SK-N-SH (cell line): ENCODE data around the gene WDR75. TPM values are rescaled to one million over a fixed set of nuclear protein-coding genes. Genes with fewer than 3 reads are reported as not detected.

Source experiments
- CTCF ChIA-PET: fragments of 300-600, 350-600 bp; formaldehyde crosslinking; extraction: SDS; loops from one replicate; lab custom pipeline; 2021; lab: Yijun Ruan, JAX
- POLR2A ChIA-PET: fragments of 350-600 bp; sonication (Branson Sonifier 250); formaldehyde crosslinking; extraction: SDS; loops from one replicate; lab custom pipeline; 2020; ENCODE audit warnings: antibody characterized with exemption, inconsistent platforms; lab: Yijun Ruan, JAX
- DNase-seq: peaks from one replicate; pipeline ENCODE4 v3.0.0; 2012
- H2AFZ ChIP-seq: fragments of 200-600 bp; sonication (generic); 2 replicates; pipeline ENCODE4 v1.8.1; 2016; ENCODE audit warnings: antibody characterized with exemption, mild to moderate bottlenecking, low read depth
- H3F3A ChIP-seq: fragments of 200-600 bp; sonication (generic); replicated peaks from 2 replicates; pipeline ENCODE3; 2016; ENCODE audit warnings: antibody characterized with exemption, mild to moderate bottlenecking; ENCODE audit not compliant: insufficient read depth
- H3K27ac ChIP-seq, 2 experiments: fragments of 200-500 bp in 1 of 2; fragments of 200-600 bp in 1 of 2; sonication (Bioruptor generic) in 1 of 2; sonication (generic), shearing (Covaris generic) in 1 of 2; 2 replicates each; pipeline versions ENCODE4 v1.5.1 to v1.6.1; 2014 to 2016; ENCODE audit warnings: low read depth in 2 of 2, inconsistent platforms in 1 of 2, low read length in 1 of 2, mild to moderate bottlenecking in 1 of 2, mixed read lengths in 1 of 2
- H3K27me3 ChIP-seq: fragments of 200-600 bp; sonication (generic), shearing (Covaris generic); 2 replicates; pipeline ENCODE4 v1.6.1; 2016; ENCODE audit warnings: mixed run types; ENCODE audit not compliant: insufficient read depth
- H3K36me3 ChIP-seq, 2 experiments: fragments of 200-500 bp in 1 of 2; fragments of 200-600 bp in 1 of 2; sonication (Bioruptor generic) in 1 of 2; sonication (generic) in 1 of 2; replicated peaks in 1 of 2; 2 replicates each; pipeline versions ENCODE3 to v1.5.1; 2014 to 2016; ENCODE audit warnings: low read length in 1 of 2, mild to moderate bottlenecking in 1 of 2; ENCODE audit not compliant: insufficient read depth in 2 of 2, control insufficient read depth in 1 of 2
- H3K4me1 ChIP-seq, 2 experiments: fragments of 200-500 bp in 1 of 2; fragments of 200-600 bp in 1 of 2; sonication (Bioruptor generic) in 1 of 2; sonication (generic), shearing (Covaris generic) in 1 of 2; 2 replicates each; pipeline versions ENCODE4 v1.5.1 to v1.6.1; 2014 to 2016; ENCODE audit warnings: low read depth in 1 of 2, low read length in 1 of 2, mixed run types in 1 of 2; ENCODE audit not compliant: insufficient read depth in 2 of 2, control insufficient read depth in 1 of 2
- H3K4me2 ChIP-seq: fragments of 200-600 bp; sonication (generic), shearing (Covaris generic); 2 replicates; pipeline ENCODE4 v1.6.1; 2017; ENCODE audit warnings: mixed run types
- H3K4me3 ChIP-seq, 2 experiments: fragments of 200-500 bp in 1 of 2; fragments of 200-600 bp in 1 of 2; sonication (Bioruptor generic) in 1 of 2; sonication (generic), shearing (Covaris generic) in 1 of 2; 2 replicates each; pipeline versions ENCODE4 v1.5.1 to v1.8.1; 2014 to 2016; ENCODE audit warnings: low read depth in 2 of 2, inconsistent platforms in 1 of 2, low read length in 1 of 2, mild to moderate bottlenecking in 1 of 2, mixed read lengths in 1 of 2, moderate library complexity in 1 of 2
- H3K79me2 ChIP-seq: fragments of 200-600 bp; sonication (generic); 2 replicates; pipeline ENCODE4 v1.8.1; 2017; ENCODE audit warnings: mild to moderate bottlenecking; ENCODE audit not compliant: insufficient read depth
- H3K9ac ChIP-seq: fragments of 200-600 bp; sonication (generic); 2 replicates; pipeline ENCODE4 v1.6.1; 2017; ENCODE audit warnings: mixed run types
- H3K9me2 ChIP-seq: fragments of 200-600 bp; sonication (generic); 2 replicates; pipeline ENCODE4 v1.6.1; 2017; ENCODE audit warnings: mixed run types
- H3K9me3 ChIP-seq: fragments of 200-600 bp; sonication (generic); 2 replicates; pipeline ENCODE4 v1.6.1; 2017; ENCODE audit warnings: mixed run types, mild to moderate bottlenecking, moderate library complexity
- H4K20me1 ChIP-seq: fragments of 200-600 bp; sonication (generic); 2 replicates; pipeline ENCODE4 v1.6.1; 2017; ENCODE audit warnings: mild to moderate bottlenecking, mixed run types; ENCODE audit not compliant: insufficient read depth
- EP300 ChIP-seq, 2 experiments: IDR thresholded peaks; 2 replicates each; pipeline versions ENCODE4 v1.4.0 to v1.6.1; 2012; ENCODE audit warnings: borderline replicate concordance in 1 of 2, low read depth in 1 of 2, low read length in 1 of 2
- EZH2phosphoT487 ChIP-seq: fragments of 200-600 bp; sonication (generic); IDR thresholded peaks from 2 replicates; pipeline ENCODE4 v1.6.1; 2017; ENCODE audit warnings: low read depth, mixed run types, mild to moderate bottlenecking, antibody characterized with exemption, moderate library complexity, borderline replicate concordance
- GABPA ChIP-seq: IDR thresholded peaks from 2 replicates; pipeline ENCODE4 v1.4.0; 2012; ENCODE audit warnings: low read depth, mild to moderate bottlenecking
- MEF2A ChIP-seq: IDR thresholded peaks from 2 replicates; pipeline ENCODE4 v1.4.0; 2012; ENCODE audit warnings: low read depth, borderline replicate concordance
- PBX3 ChIP-seq: IDR thresholded peaks from 2 replicates; pipeline ENCODE4; 2012
- POLR2AphosphoS5 ChIP-seq: IDR thresholded peaks from 2 replicates; pipeline ENCODE4 v1.6.1; 2012; ENCODE audit warnings: low read depth, low read length
- RAD21 ChIP-seq: IDR thresholded peaks from 2 replicates; pipeline ENCODE4 v1.6.1; 2012; ENCODE audit warnings: mild to moderate bottlenecking, low read length
- SMC3 ChIP-seq: IDR thresholded peaks from 2 replicates; pipeline ENCODE4 v1.6.1; 2012; ENCODE audit warnings: low read depth, low read length, improper control_type of control experiment
- TCF12 ChIP-seq: IDR thresholded peaks from 2 replicates; pipeline ENCODE4 v1.4.0; 2012
- TEAD4 ChIP-seq: IDR thresholded peaks from 2 replicates; pipeline ENCODE4 v1.4.0; 2012; ENCODE audit warnings: mild to moderate bottlenecking, borderline replicate concordance; ENCODE audit not compliant: insufficient read depth
- USF1 ChIP-seq: IDR thresholded peaks from 2 replicates; pipeline ENCODE4 v1.4.0; 2012; ENCODE audit warnings: low read depth, borderline replicate concordance
- YY1 ChIP-seq: IDR thresholded peaks from 2 replicates; pipeline ENCODE4 v1.4.0; 2012; ENCODE audit warnings: low read depth, mild to moderate bottlenecking
- WGBS: methylation state at CpG from one replicate; pipeline ENCODE4 v1.1.6; 2017; ENCODE audit warnings: low lambda C conversion rate; 5-methylcytosine and 5-hydroxymethylcytosine counted together
- polyA plus RNA-seq, 3 experiments: library from polyadenylated mRNA; depleted of rRNA; stranded (reverse); fragments of >200 nt; gene quantifications; 2 replicates each; pipeline ENCODE4 v1.2.3, GENCODE V29; 2012
- TF ChIP-seq, protein P1 (sequence below): IDR thresholded peaks from 2 replicates; pipeline ENCODE4 v1.4.0; 2012; ENCODE audit warnings: low read depth

WDR75 gene
- polyA plus RNA-seq, 1 of the 3 experiments (the other 2 are of a cell fraction), result 25.6 TPM

GRCh38 chr2:189409131-189409530 lies 32.1 kb upstream of the WDR75 start:
- Histone ChIP-seq H3F3A (peaks cover 65% of the 10 kb centered on the region), H3K27me3 (no peaks in the 10 kb centered on the region), H2AFZ (no peak overlapping the region), H3K79me2 (no peaks in the 10 kb centered on the region), H3K27ac (peak overlapping the region; percentile 99 to 100), H3K36me3 (no peaks in the 10 kb centered on the region), H3K9ac (peak overlapping the region; percentile 91; the same call in 1 of the 2 replicates), H3K4me2 (no peak overlapping the region; the same call in 1 of the 2 replicates), H4K20me1 (no peaks in the 10 kb centered on the region), H3K4me1 (peaks cover 21 to 40% of the 10 kb centered on the region in 2 experiments; a peak in 3 of 4 replicates), H3K9me2 (no peaks in the 10 kb centered on the region), H3K4me3 (no peak overlapping the region), H3K9me3 (no peaks in the 10 kb centered on the region)
- ChIA-PET POLR2A (no interaction called here), CTCF (interaction anchor here (1.0 to 2.3 kb wide), 7 partner anchors 121 to 1910 kb away, joined by 3 to 17 read pairs (median 3); no protein-coding TSS in a partner anchor)
- 36% methylated on average over 3 of the region's 3 CpGs for WGBS
- TF ChIP-seq EZH2phosphoT487 (no peak), TEAD4 (no peak), YY1 (no peak), PBX3 (peak; percentile 34; the same call in 1 of the 2 replicates), EP300 (IDR thresholded peaks at IDR 0.05; ENCODE audit: borderline replicate concordance in 1 of 2, low read depth in 1 of 2, low read length in 1 of 2) (no peak), USF1 (no peak), MEF2A (no peak), TCF12 (peak; percentile 24; the same call in 1 of the 2 replicates), SMC3 (no peak), RAD21 (no peak), GABPA (no peak), POLR2AphosphoS5 (no peak)
- TF ChIP-seq, protein P1, sequence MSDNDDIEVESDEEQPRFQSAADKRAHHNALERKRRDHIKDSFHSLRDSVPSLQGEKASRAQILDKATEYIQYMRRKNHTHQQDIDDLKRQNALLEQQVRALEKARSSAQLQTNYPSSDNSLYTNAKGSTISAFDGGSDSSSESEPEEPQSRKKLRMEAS, result peak; percentile 45; the same call in 1 of the 2 replicates
- no peak for DNase-seq

DNA sequence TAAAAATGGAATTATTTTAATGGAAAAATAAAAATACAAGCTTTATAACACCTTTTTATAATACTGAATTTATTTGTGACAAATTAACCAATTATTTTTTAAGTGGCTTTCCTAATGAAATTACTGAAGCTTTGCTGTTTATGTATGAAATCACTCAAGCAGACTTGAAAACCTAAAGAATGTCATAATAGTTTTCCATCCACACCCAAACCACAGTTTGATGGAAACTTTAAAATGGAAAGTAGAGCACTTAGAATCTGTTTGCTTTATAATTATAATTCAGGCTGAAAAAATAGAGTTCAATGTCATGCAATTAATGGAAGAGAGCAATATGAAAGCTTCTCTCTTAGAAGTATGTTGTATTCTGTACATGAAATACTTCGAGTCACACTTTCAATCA lies 31.6 kb upstream of the WDR75 start:
- CTCF ChIA-PET, result interaction anchor here (1.0 to 2.3 kb wide), 7 partner anchors 122 to 1910 kb away, joined by 3 to 17 read pairs (median 3); no protein-coding TSS in a partner anchor
- H4K20me1 ChIP-seq, result no peaks in the 10 kb centered on the region
- WGBS, result 47% methylated on average over 1 of the region's 1 CpG
- H3K9me2 ChIP-seq, result no peaks in the 10 kb centered on the region
- no peaks in the 10 kb centered on the region for H3K36me3 ChIP-seq
- no peak overlapping the region for H3K4me2 ChIP-seq
- no peaks in the 10 kb centered on the region for H3K9me3 ChIP-seq
- no peak for TF ChIP-seq RAD21
- TF ChIP-seq, all 33 proteins: peak for 0
- H3F3A ChIP-seq, result peaks cover 65% of the 10 kb centered on the region
- no peaks in the 10 kb centered on the region for H3K27me3 ChIP-seq
- no peak overlapping the region for H3K4me3 ChIP-seq
- no peaks in the 10 kb centered on the region for H3K79me2 ChIP-seq
- H3K9ac ChIP-seq, result peak overlapping the region; percentile 91; the same call in 1 of the 2 replicates
- peak overlapping the region; percentile 99 to 100 for H3K27ac ChIP-seq
- DNase-seq, result no peak
- H3K4me1 ChIP-seq, result peaks cover 21 to 40% of the 10 kb centered on the region in 2 experiments; a peak in 3 of 4 replicates
- peak overlapping the region; percentile 20; the same call in 1 of the 2 replicates for H2AFZ ChIP-seq
- POLR2A ChIA-PET, result no interaction called here
